CD14-positive monocyte (primary cell): Measurements from ENCODE around the gene WDR5. TPM values are rescaled to one million over a fixed set of nuclear protein-coding genes. Genes with fewer than 3 reads are reported as not detected.

Source experiments
- DNase-seq, 3 donors: peaks; one replicate each; pipeline ENCODE4 v3.0.0-alpha.2; 2011 to 2022
- H2AFZ ChIP-seq: 2 replicates; pipeline ENCODE4 v1.6.0; 2012; ENCODE audit warnings: mild to moderate bottlenecking, low read depth, low read length, inconsistent platforms; ENCODE audit not compliant: insufficient read depth, poor library complexity, severe bottlenecking
- H3K27ac ChIP-seq, 2 donors: 1 replicate in 1 of 2; 2 replicates in 1 of 2; pipeline ENCODE4 v1.5.1; 2012 to 2013; ENCODE audit warnings: low read length in 2 of 2, control low read depth in 1 of 2, inconsistent platforms in 1 of 2, low read depth in 1 of 2, mild to moderate bottlenecking in 1 of 2
- H3K27me3 ChIP-seq, 2 donors: one replicate each; pipeline versions ENCODE4 v1.6.0 to v1.6.1; 2011 to 2013; ENCODE audit warnings: low read length in 2 of 2; ENCODE audit not compliant: control insufficient read depth in 2 of 2, insufficient read depth in 2 of 2
- H3K36me3 ChIP-seq, 2 donors: replicated peaks in 1 of 2; 1 replicate in 1 of 2; 2 replicates in 1 of 2; pipeline versions ENCODE4 v1.5.1 to v1.6.1; 2012 to 2013; ENCODE audit warnings: low read length in 2 of 2, control low read depth in 1 of 2, inconsistent platforms in 1 of 2, mild to moderate bottlenecking in 1 of 2; ENCODE audit not compliant: insufficient read depth in 2 of 2, control insufficient read depth in 1 of 2
- H3K4me1 ChIP-seq, 2 donors: 1 replicate in 1 of 2; 2 replicates in 1 of 2; pipeline versions ENCODE4 v1.5.1 to v1.6.1; 2012 to 2013; ENCODE audit warnings: low read length in 2 of 2, control low read depth in 1 of 2, inconsistent platforms in 1 of 2, mild to moderate bottlenecking in 1 of 2, moderate library complexity in 1 of 2; ENCODE audit not compliant: insufficient read depth in 2 of 2, control insufficient read depth in 1 of 2
- H3K4me2 ChIP-seq: replicated peaks from 2 replicates; pipeline ENCODE3; 2012; ENCODE audit warnings: low read length, moderate library complexity, mild to moderate bottlenecking; ENCODE audit not compliant: poor library complexity, severe bottlenecking; ENCODE audit errors: extremely low read depth
- H3K4me3 ChIP-seq, 3 experiments: fragments of 200-600 bp in 1 of 3; sonication (generic) in 1 of 3; replicated peaks in 1 of 3; 1 replicate in 2 of 3; 2 replicates in 1 of 3; pipeline ENCODE4 v1.5.1; 2011 to 2013; ENCODE audit warnings: low read length in 3 of 3, mild to moderate bottlenecking in 3 of 3, control low read depth in 2 of 3, low read depth in 2 of 3, inconsistent platforms in 1 of 3, moderate library complexity in 1 of 3
- H3K79me2 ChIP-seq: 2 replicates; pipeline ENCODE4 v1.6.0; 2012; ENCODE audit warnings: mild to moderate bottlenecking, control low read depth, inconsistent platforms, low read length, moderate library complexity; ENCODE audit not compliant: insufficient read depth
- H3K9ac ChIP-seq: 2 replicates; pipeline ENCODE4 v1.6.0; 2017; ENCODE audit warnings: low read length, mild to moderate bottlenecking; ENCODE audit not compliant: insufficient read depth, poor library complexity, severe bottlenecking
- H3K9me3 ChIP-seq, 2 donors: replicated peaks in 1 of 2; 1 replicate in 1 of 2; 2 replicates in 1 of 2; pipeline versions ENCODE4 v1.5.1 to v1.6.1; 2012 to 2013; ENCODE audit warnings: low read length in 2 of 2, control low read depth in 1 of 2; ENCODE audit not compliant: control insufficient read depth in 1 of 2, insufficient read depth in 1 of 2
- H4K20me1 ChIP-seq: 2 replicates; pipeline ENCODE4 v1.6.0; 2012; ENCODE audit warnings: mild to moderate bottlenecking, low read length, control low read depth, moderate library complexity; ENCODE audit not compliant: insufficient read depth
- H3K27ac Mint-ChIP-seq, 7 donors: one replicate each; pipeline ENCODE4 v1.8.0; 2020; ENCODE audit warnings: mild to moderate bottlenecking in 7 of 7, mixed read lengths in 7 of 7, moderate library complexity in 6 of 7, inconsistent platforms in 2 of 7
- H3K27me3 Mint-ChIP-seq, 3 donors: one replicate each; pipeline ENCODE4 v1.8.0; 2021 to 2022; ENCODE audit warnings: low read depth in 3 of 3, mild to moderate bottlenecking in 3 of 3, mixed read lengths in 3 of 3, moderate library complexity in 3 of 3, inconsistent platforms in 1 of 3
- H3K36me3 Mint-ChIP-seq, 2 donors: one replicate each; pipeline ENCODE4 v1.8.0; 2020; ENCODE audit warnings: mixed read lengths in 2 of 2, inconsistent platforms in 1 of 2, mild to moderate bottlenecking in 1 of 2
- H3K4me1 Mint-ChIP-seq: one replicate; pipeline ENCODE4 v1.8.0; 2020; ENCODE audit warnings: mild to moderate bottlenecking, mixed read lengths
- H3K4me3 Mint-ChIP-seq, 2 donors: one replicate each; pipeline ENCODE4 v1.8.0; 2020; ENCODE audit warnings: mild to moderate bottlenecking in 2 of 2, mixed read lengths in 2 of 2, moderate library complexity in 1 of 2
- H3K9me3 Mint-ChIP-seq, 7 donors: one replicate each; pipeline ENCODE4 v1.8.0; 2020 to 2022; ENCODE audit warnings: mixed read lengths in 7 of 7, mild to moderate bottlenecking in 6 of 7, moderate library complexity in 6 of 7, inconsistent platforms in 2 of 7
- CTCF ChIP-seq: fragments of 200-600 bp; IDR thresholded peaks from one replicate; pipeline ENCODE4 v1.8.0; 2022; ENCODE audit warnings: antibody characterized with exemption, mild to moderate bottlenecking
- WGBS: methylation state at CpG from one replicate; pipeline ENCODE4 v1.1.5; 2013; ENCODE audit warnings: missing lambda C conversion rate; ENCODE audit not compliant: insufficient coverage; 5-methylcytosine and 5-hydroxymethylcytosine counted together
- intact Hi-C, 2 donors: fragments of 100-400 bp; cut with micrococcal nuclease; formaldehyde crosslinking; loops; one replicate each; pipeline versions ENCODE4 v1.15.0 to v1.15.1; 2023
- polyA plus RNA-seq, 3 donors: library from polyadenylated mRNA; depleted of rRNA in 1 of 3; unstranded in 2 of 3; stranded (reverse) in 1 of 3; fragments of 300-500 nt in 2 of 3; fragments of >200 nt in 1 of 3; fragmentation: Illumina TruSeq in 2 of 3; gene quantifications; 1 replicate in 2 of 3; 2 replicates in 1 of 3; pipeline ENCODE4 v1.2.3, GENCODE V29; 2012 to 2021

Gene WDR5
- polyA plus RNA-seq, 3 donors = 8.7 to 17.3 (median 10.2) TPM

- Mint-ChIP-seq H3K27ac (no peak overlapping the region), H3K9me3 (peaks cover 0 to 1% (median 0%) of the 10 kb centered on the region in 7 donors), H3K4me1 (peaks cover 19% of the 10 kb centered on the region), H3K36me3 (peaks cover 8 to 29% of the 10 kb centered on the region in 2 donors), H3K4me3 (peak overlapping the region; percentile 20 to 63), H3K27me3 (peaks cover 2 to 3% (median 2%) of the 10 kb centered on the region in 3 donors)
- no peak overlapping the region for H3K27ac ChIP-seq
- H3K9ac ChIP-seq = no peak overlapping the region
- H3K9me3 ChIP-seq = no peaks in the 10 kb centered on the region
- no peak overlapping the region for H3K4me3 ChIP-seq
- H2AFZ ChIP-seq = peak overlapping the region; percentile 90
- no peaks in the 10 kb centered on the region for H3K79me2 ChIP-seq
- intact Hi-C loops = loop anchor here in 1 of 2 donors (5.0 kb wide), 1 partner anchor 41 kb away; no protein-coding TSS in a partner anchor
- no peak for TF ChIP-seq CTCF
- H3K4me2 ChIP-seq = peak overlapping the region; percentile 86
- WGBS = 52% methylated on average over 24 of the region's 24 CpGs
- peaks cover 15 to 17% of the 10 kb centered on the region in 2 donors for H3K36me3 ChIP-seq
- no peaks in the 10 kb centered on the region for H3K27me3 ChIP-seq
- no peak for DNase-seq
- no peaks in the 10 kb centered on the region for H4K20me1 ChIP-seq
- peaks cover 14 to 23% of the 10 kb centered on the region in 2 donors for H3K4me1 ChIP-seq
These were observed 27.1 kb downstream of the WDR5 start for GRCh38 chr9:134162926-134163370.

- peaks cover 0 to 1% of the 10 kb centered on the region in 2 donors for H3K9me3 ChIP-seq
- peaks cover 14 to 23% of the 10 kb centered on the region in 2 donors for H3K4me1 ChIP-seq
- Mint-ChIP-seq H3K4me1 (peaks cover 19% of the 10 kb centered on the region), H3K9me3 (peaks cover under 1 to 5% (median 1%) of the 10 kb centered on the region in 7 donors), H3K36me3 (peaks cover 2 to 25% of the 10 kb centered on the region in 2 donors), H3K27me3 (peaks cover 2 to 3% (median 2%) of the 10 kb centered on the region in 3 donors), H3K27ac (no peak overlapping the region), H3K4me3 (no peak overlapping the region)
- no peaks in the 10 kb centered on the region for H3K79me2 ChIP-seq
- intact Hi-C loops = loop anchor here in 1 of 2 donors (1.0 to 5.0 kb wide), 3 partner anchors 28 to 243 kb away; no protein-coding TSS in a partner anchor
- peak overlapping the region; percentile 86 for H3K4me2 ChIP-seq
- peak overlapping the region; percentile 90 for H2AFZ ChIP-seq
- no peak overlapping the region for H3K9ac ChIP-seq
- WGBS = under 1% methylated on average over 80 of the region's 80 CpGs
- H3K4me3 ChIP-seq = no peak overlapping the region
- no peak overlapping the region for H3K27ac ChIP-seq
- no peaks in the 10 kb centered on the region for H3K27me3 ChIP-seq
- peak; percentile 77 for TF ChIP-seq CTCF
- DNase-seq = peak; percentile 52 to 71 (median 58)
- peaks cover 9 to 11% of the 10 kb centered on the region in 2 donors for H3K36me3 ChIP-seq
- no peaks in the 10 kb centered on the region for H4K20me1 ChIP-seq
These were observed 27.7 kb downstream of the WDR5 start for GRCh38 chr9:134163371-134164196.
